Esophagus muscularis mucosa (tissue), 3 donors: ENCODE measurements around the gene COG5.

Experiments used
- POLR2A ChIP-seq: fragments of 450-650 bp; IDR thresholded peaks from one replicate; pipeline ENCODE4 v1.6.1; 2017; ENCODE audit warnings: antibody characterized with exemption, moderate library complexity, mild to moderate bottlenecking, low read depth
- POLR2AphosphoS5 ChIP-seq, 2 donors: sonication (generic); formaldehyde crosslinking; IDR thresholded peaks; one replicate each; pipeline ENCODE4 v1.6.1; 2017; ENCODE audit warnings: antibody characterized with exemption in 2 of 2
- TF ChIP-seq, protein P1 (sequence below), 3 experiments: fragments of 200-600 bp in 2 of 3; fragments of 450-650 bp in 1 of 3; sonication (generic) in 2 of 3; IDR thresholded peaks; one replicate each; pipeline ENCODE4 v1.5.1; 2017 to 2019; ENCODE audit warnings: antibody characterized with exemption in 3 of 3, mild to moderate bottlenecking in 2 of 3, moderate library complexity in 1 of 3

DNA sequence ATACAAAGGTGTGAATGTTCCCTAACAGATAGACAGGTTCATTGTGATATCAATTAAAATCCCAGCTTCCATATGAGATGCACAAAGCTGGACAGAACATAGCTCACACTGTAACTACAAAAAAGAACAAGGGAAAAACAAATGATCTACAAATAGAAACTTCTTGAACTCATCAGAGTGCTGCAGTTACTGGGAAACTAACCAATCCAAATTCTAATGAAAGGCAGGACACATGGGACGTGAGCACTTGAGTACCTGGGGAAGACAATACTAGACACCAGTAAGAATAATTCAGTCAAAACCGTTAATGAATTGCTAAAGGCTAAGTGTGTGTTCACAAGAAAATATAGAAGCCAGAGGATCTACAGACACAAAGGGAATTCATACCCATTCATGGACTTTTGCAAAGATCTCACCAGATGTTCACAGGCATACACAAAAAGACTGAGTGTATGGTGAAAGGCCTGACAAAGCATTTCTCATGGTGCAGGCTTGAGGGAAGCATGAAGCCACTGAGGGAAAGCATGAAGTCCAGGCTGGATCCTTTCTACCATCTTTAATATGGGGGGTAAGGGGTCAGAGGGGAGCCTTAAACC lies 101.7 kb downstream of the COG5 start:
- no peak for TF ChIP-seq POLR2AphosphoS5 (IDR thresholded peaks at IDR 0.05)
- TF ChIP-seq, protein P1, sequence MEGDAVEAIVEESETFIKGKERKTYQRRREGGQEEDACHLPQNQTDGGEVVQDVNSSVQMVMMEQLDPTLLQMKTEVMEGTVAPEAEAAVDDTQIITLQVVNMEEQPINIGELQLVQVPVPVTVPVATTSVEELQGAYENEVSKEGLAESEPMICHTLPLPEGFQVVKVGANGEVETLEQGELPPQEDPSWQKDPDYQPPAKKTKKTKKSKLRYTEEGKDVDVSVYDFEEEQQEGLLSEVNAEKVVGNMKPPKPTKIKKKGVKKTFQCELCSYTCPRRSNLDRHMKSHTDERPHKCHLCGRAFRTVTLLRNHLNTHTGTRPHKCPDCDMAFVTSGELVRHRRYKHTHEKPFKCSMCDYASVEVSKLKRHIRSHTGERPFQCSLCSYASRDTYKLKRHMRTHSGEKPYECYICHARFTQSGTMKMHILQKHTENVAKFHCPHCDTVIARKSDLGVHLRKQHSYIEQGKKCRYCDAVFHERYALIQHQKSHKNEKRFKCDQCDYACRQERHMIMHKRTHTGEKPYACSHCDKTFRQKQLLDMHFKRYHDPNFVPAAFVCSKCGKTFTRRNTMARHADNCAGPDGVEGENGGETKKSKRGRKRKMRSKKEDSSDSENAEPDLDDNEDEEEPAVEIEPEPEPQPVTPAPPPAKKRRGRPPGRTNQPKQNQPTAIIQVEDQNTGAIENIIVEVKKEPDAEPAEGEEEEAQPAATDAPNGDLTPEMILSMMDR (IDR thresholded peaks at IDR 0.05), result no peak
- TF ChIP-seq POLR2A, result no peak
